GM12872 (cell line): ENCODE results near the gene RYR2.

Source experiments
- TF ChIP-seq, protein P1 (sequence below): IDR thresholded peaks from 3 replicates; pipeline ENCODE4 v1.5.1; 2011; ENCODE audit warnings: low read depth, mild to moderate bottlenecking, low read length, moderate library complexity; ENCODE audit not compliant: insufficient read depth

Gene RYR2

DNA sequence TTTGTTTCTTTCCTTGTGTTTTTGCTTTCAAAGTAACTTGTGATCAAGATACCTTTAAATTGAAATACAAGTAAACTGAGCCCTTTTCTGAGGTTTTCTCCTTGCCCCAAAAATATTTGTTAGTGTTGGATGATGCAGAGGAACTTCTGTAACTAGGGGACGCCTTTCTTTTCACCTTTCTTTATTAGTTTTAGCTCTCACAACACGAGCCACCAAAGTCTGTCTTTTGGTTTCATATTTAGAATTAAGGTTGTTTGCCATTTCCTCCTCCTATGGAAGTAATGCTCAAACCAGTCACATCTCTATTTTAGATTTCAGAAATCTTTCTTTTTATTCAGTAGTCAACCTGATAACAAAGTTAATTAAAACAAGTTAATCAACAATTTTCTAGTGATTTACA is 727.9 kb downstream of the RYR2 start:
- TF ChIP-seq, protein P1, sequence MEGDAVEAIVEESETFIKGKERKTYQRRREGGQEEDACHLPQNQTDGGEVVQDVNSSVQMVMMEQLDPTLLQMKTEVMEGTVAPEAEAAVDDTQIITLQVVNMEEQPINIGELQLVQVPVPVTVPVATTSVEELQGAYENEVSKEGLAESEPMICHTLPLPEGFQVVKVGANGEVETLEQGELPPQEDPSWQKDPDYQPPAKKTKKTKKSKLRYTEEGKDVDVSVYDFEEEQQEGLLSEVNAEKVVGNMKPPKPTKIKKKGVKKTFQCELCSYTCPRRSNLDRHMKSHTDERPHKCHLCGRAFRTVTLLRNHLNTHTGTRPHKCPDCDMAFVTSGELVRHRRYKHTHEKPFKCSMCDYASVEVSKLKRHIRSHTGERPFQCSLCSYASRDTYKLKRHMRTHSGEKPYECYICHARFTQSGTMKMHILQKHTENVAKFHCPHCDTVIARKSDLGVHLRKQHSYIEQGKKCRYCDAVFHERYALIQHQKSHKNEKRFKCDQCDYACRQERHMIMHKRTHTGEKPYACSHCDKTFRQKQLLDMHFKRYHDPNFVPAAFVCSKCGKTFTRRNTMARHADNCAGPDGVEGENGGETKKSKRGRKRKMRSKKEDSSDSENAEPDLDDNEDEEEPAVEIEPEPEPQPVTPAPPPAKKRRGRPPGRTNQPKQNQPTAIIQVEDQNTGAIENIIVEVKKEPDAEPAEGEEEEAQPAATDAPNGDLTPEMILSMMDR, result no peak

DNA sequence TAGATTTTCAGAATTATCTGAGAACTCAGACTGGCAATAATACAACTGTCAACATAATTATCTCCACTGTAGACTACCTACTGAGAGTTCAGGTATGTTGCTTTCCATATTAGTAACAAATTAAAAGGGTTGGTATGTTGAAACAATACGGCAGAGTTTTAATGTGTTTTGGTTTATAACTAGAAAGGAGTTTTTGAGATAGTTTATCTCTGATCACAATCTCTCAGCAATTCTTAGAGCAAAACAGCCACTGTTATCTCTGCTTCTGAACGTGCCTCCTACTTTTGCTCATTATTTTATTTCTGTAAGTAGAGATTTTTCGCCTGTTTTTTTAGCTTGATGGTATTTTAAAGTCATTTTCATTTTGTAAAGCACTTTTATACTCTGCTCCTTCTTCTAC is 730.0 kb downstream of the RYR2 start:
- TF ChIP-seq, protein P1, result no peak

DNA sequence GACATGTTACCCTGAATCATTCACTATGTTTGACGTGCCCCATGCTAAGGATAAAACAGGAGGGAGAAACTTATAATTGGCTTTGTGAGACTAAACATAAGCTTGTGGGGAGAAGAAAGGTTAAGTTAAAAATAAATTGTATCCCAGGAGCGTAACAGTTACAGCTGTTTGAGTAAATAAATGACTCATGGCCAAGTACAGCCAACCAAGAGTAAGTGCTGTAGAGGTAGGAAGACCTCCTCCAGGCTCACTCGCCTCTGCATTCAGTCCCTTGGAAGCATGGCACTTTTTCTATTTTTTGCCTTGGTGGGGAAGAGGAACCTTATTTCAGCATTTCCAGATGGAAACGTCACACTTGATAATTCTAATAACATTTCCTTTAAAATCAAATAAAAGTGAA is 732.3 kb downstream of the RYR2 start:
- TF ChIP-seq, protein P1, result no peak

DNA sequence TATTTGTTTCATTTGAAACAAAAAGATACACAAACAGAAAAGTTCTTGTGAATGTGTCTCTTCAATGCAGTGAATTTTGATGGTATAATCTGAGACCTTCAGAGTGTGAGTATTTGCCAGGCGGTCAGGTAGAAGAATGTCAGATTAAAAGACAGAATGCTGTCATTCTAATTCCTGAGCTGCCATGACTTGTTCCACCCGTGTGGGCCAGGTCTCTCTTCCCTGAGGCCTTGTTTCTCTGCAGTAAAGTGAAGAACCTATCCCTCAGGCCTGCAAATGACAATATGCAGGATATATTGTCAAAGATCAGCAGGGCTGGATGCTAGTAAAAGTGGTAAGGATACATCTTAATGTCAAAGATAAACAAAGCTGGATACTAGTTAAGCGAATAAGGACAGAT is 737.4 kb downstream of the RYR2 start:
- TF ChIP-seq, protein P1, result no peak

DNA sequence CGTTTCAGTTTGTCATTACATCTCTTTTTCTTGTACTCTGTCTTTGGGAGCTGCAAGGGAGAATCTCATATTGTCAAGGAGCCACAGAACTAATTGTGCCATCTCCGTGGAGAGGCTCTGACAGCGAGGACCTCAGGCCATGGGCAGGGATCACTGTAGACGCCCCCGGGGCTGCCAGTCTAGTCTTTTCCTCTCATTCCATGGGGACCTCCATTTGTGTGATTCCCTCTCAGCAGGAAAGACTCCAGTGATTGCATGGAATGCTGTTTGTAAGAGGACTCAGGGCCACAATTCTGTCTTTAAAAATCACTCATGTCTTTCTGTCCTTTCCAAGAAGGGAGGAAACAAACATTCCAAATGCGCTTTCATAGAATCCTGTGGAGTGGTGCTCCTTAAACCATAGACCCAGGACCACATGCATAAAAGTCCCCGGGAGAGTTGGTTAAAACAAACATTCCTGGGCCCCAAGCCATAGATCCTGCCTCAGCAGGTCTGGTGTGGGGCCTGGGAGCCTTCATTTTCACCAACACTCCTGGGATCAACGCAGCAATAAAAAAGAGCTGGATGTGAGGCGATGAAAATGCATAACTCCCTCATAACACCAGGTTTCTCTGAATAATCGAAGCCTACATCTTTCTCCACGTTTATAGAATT is 744.2 kb downstream of the RYR2 start:
- TF ChIP-seq, protein P1, result no peak

DNA sequence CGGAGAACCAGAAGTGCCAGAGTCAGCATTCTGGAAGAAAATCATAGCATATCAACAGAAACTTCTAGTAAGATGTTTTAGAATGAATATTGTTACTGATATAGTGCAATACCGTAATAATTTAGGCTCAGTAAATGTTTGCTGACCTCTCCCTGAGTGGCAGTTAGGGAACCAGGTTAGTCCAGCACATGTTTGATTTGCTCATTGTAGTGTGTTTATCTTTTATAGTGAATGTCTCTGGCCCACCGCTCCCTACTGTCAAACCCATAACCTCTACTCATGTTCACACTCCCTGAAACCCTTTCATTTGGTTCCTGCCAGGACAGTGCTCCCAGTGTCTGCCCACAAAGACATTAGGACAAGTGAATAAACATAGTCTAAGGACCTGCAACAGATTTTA is 746.1 kb downstream of the RYR2 start:
- TF ChIP-seq, protein P1, result no peak

DNA sequence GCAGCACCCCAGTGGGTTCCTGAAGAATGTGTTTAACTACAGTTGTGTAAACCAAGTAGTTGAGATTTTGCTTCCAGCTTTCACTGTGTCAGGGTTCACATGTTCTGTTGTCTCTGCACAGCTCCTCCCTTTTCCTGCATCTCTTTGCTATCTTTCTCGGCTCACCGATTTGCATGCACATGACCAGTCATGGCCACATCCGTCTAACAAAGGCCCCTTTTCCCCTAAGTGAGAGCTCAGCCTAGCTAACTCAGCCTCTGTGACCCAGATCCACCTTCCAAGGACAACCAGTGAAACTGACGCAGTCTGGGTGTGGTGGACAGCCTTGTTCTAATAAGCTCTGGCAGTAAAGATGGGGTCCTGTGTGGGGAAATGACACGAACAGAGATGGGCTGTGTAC is 747.6 kb downstream of the RYR2 start:
- TF ChIP-seq, protein P1, result no peak
